C4-2B (cell line): ENCODE data around the gene ITGB1.
"Not testable (repeated sequence)": the region's sequence is repeated elsewhere in the genome, so short reads cannot be mapped to it uniquely, and the experiment has no call there.

Source experiments
- H3K27ac ChIP-seq: fragments of 450-650 bp; 2 replicates; pipeline ENCODE4 v1.5.1; 2017
- CTCF ChIP-seq: fragments of 450-650 bp; conservative IDR thresholded peaks from 2 replicates; pipeline ENCODE4 v1.5.1; 2017; ENCODE audit warnings: mild to moderate bottlenecking
- ZFX ChIP-seq: fragments of 450-650 bp; IDR thresholded peaks from 2 replicates; pipeline ENCODE4 v1.6.1; 2017

Gene ITGB1

GRCh38 chr10:32923134-32923533 lies 34.9 kb downstream of the ITGB1 start:
- no peak for TF ChIP-seq CTCF
- no peak for TF ChIP-seq ZFX

GRCh38 chr10:32922170-32922569 lies 35.9 kb downstream of the ITGB1 start:
- TF ChIP-seq CTCF, result no peak
- TF ChIP-seq ZFX, result no peak
- no peak overlapping the region for H3K27ac ChIP-seq

More at GRCh38 chr10:32923134-32923533, 34.9 kb downstream of the ITGB1 start:
- no peak overlapping the region for H3K27ac ChIP-seq

GRCh38 chr10:32917817-32918216 lies 40.2 kb downstream of the ITGB1 start:
- not testable (repeated sequence) for H3K27ac ChIP-seq

GRCh38 chr10:32911285-32912016 lies 46.6 kb downstream of the ITGB1 start:
- H3K27ac ChIP-seq, result no peak overlapping the region
- TF ChIP-seq CTCF (no peak), ZFX (no peak)

- H3K27ac ChIP-seq, result not testable (repeated sequence)
These were observed 48.1 kb downstream of the ITGB1 start for GRCh38 chr10:32909970-32910369.

GRCh38 chr10:32909456-32909855 lies 48.6 kb downstream of the ITGB1 start:
- no peak for TF ChIP-seq ZFX
- TF ChIP-seq CTCF, result no peak
- H3K27ac ChIP-seq, result no peak overlapping the region

GRCh38 chr10:32906595-32906994 lies 51.4 kb downstream of the ITGB1 start:
- no peak overlapping the region for H3K27ac ChIP-seq
- no peak for TF ChIP-seq CTCF
- no peak for TF ChIP-seq ZFX

- H3K27ac ChIP-seq, result no peak overlapping the region
- no peak for TF ChIP-seq CTCF
- no peak for TF ChIP-seq ZFX
These were observed 52.6 kb downstream of the ITGB1 start for GRCh38 chr10:32905466-32905865.
